DOHH2 (cell line): ENCODE measurements around the gene FERMT1.
"Not testable (repeated sequence)": the region's sequence is repeated elsewhere in the genome, so short reads cannot be mapped to it uniquely, and the experiment has no call there.

Experiments
- CTCF ChIP-seq: fragments of 200-600 bp; sonication (generic); IDR thresholded peaks from one replicate; pipeline ENCODE4 v1.5.1; 2014; ENCODE audit warnings: antibody characterized with exemption, mild to moderate bottlenecking, low read depth, low read length; ENCODE audit not compliant: poor library complexity, severe bottlenecking
- EZH2phosphoT487 ChIP-seq: fragments of 200-600 bp; sonication (generic); IDR thresholded peaks from 2 replicates; pipeline ENCODE4 v1.6.1; 2017; ENCODE audit warnings: borderline replicate concordance, mild to moderate bottlenecking, antibody characterized with exemption, low read length, moderate library complexity, mixed read lengths

GRCh38 chr20:6112965-6113364 is 9.9 kb downstream of the FERMT1 start:
- TF ChIP-seq CTCF, EZH2phosphoT487: not testable (repeated sequence)
